BLaER1 (cell line): ENCODE measurements around the gene RHOB.
"Not testable (repeated sequence)": the region's sequence is repeated elsewhere in the genome, so short reads cannot be mapped to it uniquely, and the experiment has no call there.

Source experiments
- H3K27ac ChIP-seq: shearing (Covaris generic); formaldehyde crosslinking; 2 replicates; pipeline ENCODE4 v1.8.1; 2022
- H3K27me3 ChIP-seq: shearing (Covaris generic); formaldehyde crosslinking; 2 replicates; pipeline ENCODE4 v1.8.1; 2022
- H3K36me3 ChIP-seq: shearing (Covaris generic); formaldehyde crosslinking; 2 replicates; pipeline ENCODE4 v1.8.1; 2022
- H3K4me1 ChIP-seq: shearing (Covaris generic); formaldehyde crosslinking; 2 replicates; pipeline ENCODE4 v1.8.1; 2022
- H3K4me2 ChIP-seq: shearing (Covaris generic); formaldehyde crosslinking; 2 replicates; pipeline ENCODE4 v1.8.1; 2022
- H3K4me3 ChIP-seq: shearing (Covaris generic); formaldehyde crosslinking; 2 replicates; pipeline ENCODE4 v1.8.1; 2022
- H3K9ac ChIP-seq: shearing (Covaris generic); formaldehyde crosslinking; 2 replicates; pipeline ENCODE4 v1.8.1; 2022
- H3K9me3 ChIP-seq: shearing (Covaris generic); formaldehyde crosslinking; 2 replicates; pipeline ENCODE4 v1.8.1; 2022
- H4K20me1 ChIP-seq: shearing (Covaris generic); formaldehyde crosslinking; 2 replicates; pipeline ENCODE4 v1.8.1; 2022
- Cebpa-rat ChIP-seq: shearing (Covaris generic); IDR thresholded peaks from 2 replicates; pipeline ENCODE4 v1.8.1; 2022

The RHOB gene

DNA sequence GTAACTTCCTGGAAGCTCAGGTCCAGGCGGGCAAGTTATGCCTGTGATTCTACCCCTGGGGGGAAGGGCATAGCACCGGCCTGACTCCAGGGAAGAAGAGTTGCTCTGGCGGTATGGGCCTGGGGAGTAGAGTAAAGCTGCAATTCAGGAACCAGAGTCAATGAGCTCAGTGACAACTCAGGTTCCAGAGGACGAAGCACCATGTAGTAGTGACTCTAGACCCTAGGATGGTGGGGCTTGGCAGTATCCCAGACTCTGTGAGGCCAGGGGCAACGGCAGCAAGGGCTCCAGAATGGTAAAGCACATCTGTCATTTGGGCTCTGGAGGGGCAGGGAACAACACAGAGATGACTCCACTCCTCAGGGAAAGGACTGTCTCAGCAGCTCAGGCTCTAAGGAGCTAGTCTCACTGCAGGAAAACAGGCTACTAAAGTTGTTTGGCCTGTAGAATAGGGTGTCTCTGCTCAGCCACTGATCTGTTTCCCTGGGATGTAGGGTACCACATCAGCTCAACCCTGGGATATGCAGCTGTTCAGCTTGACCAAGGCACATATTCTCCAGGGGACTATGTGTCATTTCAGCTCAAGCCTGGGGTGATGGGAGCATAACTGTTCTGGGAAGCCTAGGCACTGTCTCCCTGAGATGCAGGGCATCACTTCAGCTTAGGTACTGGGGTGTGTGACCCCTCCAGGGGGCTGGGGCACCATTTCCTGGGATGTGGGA, 36.2 kb upstream of the RHOB start:
- Histone ChIP-seq H3K4me2 (no peak overlapping the region), H3K27ac (no peak overlapping the region)
- no peak for TF ChIP-seq Cebpa-rat

GRCh38 chr2:20411361-20411894, 35.4 kb upstream of the RHOB start:
- Histone ChIP-seq H3K4me3 (no peak overlapping the region), H3K4me1 (peaks cover 12% of the 10 kb centered on the region), H3K9me3 (peaks cover 42% of the 10 kb centered on the region), H3K36me3 (no peaks in the 10 kb centered on the region), H3K9ac (no peak overlapping the region), H4K20me1 (no peaks in the 10 kb centered on the region), H3K4me2 (no peak overlapping the region), H3K27me3 (no peaks in the 10 kb centered on the region), H3K27ac (no peak overlapping the region)
- no peak for TF ChIP-seq Cebpa-rat

More for the DNA sequence above, 36.2 kb upstream of the RHOB start:
- H3K9me3 ChIP-seq: peaks cover 42% of the 10 kb centered on the region
- no peaks in the 10 kb centered on the region for H3K27me3 ChIP-seq
- peaks cover 5% of the 10 kb centered on the region for H3K4me1 ChIP-seq
- no peaks in the 10 kb centered on the region for H4K20me1 ChIP-seq
- H3K36me3 ChIP-seq: no peaks in the 10 kb centered on the region
- no peak overlapping the region for H3K4me3 ChIP-seq
- H3K9ac ChIP-seq: no peak overlapping the region

DNA sequence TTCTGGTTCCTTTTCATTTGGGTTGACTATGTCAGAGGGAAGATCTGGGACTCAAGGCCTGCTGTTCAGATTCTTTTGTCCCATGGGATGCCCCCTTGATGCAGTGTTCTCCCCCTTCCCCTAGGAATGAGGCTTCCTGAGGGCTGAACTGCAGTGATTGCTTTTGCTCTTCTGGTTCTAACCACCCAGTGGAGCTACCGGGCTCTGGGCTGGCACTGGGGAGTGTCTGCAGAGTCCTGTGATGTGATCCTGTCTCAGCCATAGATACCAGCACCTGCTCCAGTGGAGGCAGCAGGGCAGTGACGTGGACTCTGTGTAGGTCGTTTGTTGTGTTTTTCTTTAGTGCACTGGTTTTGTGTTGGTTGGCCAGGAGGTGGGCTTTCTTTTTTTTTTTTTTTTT, 32.1 kb upstream of the RHOB start:
- Histone ChIP-seq H3K4me3 (no peak overlapping the region), H3K27ac (no peak overlapping the region), H3K4me1 (peaks cover 23% of the 10 kb centered on the region), H3K9me3 (peaks cover 22% of the 10 kb centered on the region), H3K27me3 (no peaks in the 10 kb centered on the region), H3K4me2 (no peak overlapping the region), H4K20me1 (no peaks in the 10 kb centered on the region), H3K36me3 (no peaks in the 10 kb centered on the region), H3K9ac (no peak overlapping the region)
- no peak for TF ChIP-seq Cebpa-rat

DNA sequence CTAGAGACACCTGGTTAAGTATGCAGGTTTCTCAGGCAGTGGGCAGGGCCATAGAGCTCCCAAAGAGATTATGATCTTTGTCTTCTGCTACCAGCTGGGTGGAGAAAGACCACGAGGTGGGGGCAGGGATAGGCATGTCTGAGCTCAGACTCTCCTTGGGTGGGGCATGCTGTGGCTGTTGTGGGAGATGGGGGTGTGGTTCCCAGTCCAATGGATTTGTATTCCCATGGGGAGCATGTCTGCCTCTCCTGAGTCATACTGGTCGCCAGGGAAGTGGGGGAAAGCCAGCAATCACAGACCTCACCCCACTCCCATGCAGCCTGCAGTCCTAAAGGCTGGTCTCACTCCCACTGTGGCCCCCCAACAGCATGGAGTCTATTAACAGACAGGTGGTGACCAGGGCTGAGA, 31.4 kb upstream of the RHOB start:
- no peak for TF ChIP-seq Cebpa-rat
- Histone ChIP-seq H4K20me1 (no peaks in the 10 kb centered on the region), H3K4me2 (peak overlapping the region; percentile 37), H3K9ac (no peak overlapping the region), H3K27ac (no peak overlapping the region), H3K36me3 (no peaks in the 10 kb centered on the region), H3K4me3 (no peak overlapping the region), H3K9me3 (peaks cover 15% of the 10 kb centered on the region), H3K27me3 (no peaks in the 10 kb centered on the region), H3K4me1 (peaks cover 23% of the 10 kb centered on the region)

GRCh38 chr2:20416723-20417122, 30.2 kb upstream of the RHOB start:
- Histone ChIP-seq H3K4me1 (peaks cover 23% of the 10 kb centered on the region), H3K36me3 (no peaks in the 10 kb centered on the region), H3K9me3 (peaks cover 9% of the 10 kb centered on the region; the same call in 1 of the 2 replicates), H4K20me1 (no peaks in the 10 kb centered on the region), H3K27ac (no peak overlapping the region), H3K9ac (no peak overlapping the region), H3K27me3 (no peaks in the 10 kb centered on the region), H3K4me3 (no peak overlapping the region), H3K4me2 (peak overlapping the region; percentile 41)
- no peak for TF ChIP-seq Cebpa-rat

- peaks cover 23% of the 10 kb centered on the region for H3K4me1 ChIP-seq
- H3K27ac ChIP-seq, H3K9ac ChIP-seq, H3K9me3 ChIP-seq, H3K27me3 ChIP-seq, H4K20me1 ChIP-seq, H3K4me3 ChIP-seq, H3K36me3 ChIP-seq: not testable (repeated sequence)
- H3K4me2 ChIP-seq: peak overlapping the region; percentile 41
These were observed 29.5 kb upstream of the RHOB start for GRCh38 chr2:20417230-20417821.

- H4K20me1 ChIP-seq: no peaks in the 10 kb centered on the region
- no peak overlapping the region for H3K9ac ChIP-seq
- no peak overlapping the region for H3K4me2 ChIP-seq
- no peak overlapping the region for H3K4me3 ChIP-seq
- peaks cover 23% of the 10 kb centered on the region for H3K4me1 ChIP-seq
- no peak overlapping the region for H3K27ac ChIP-seq
- H3K27me3 ChIP-seq: no peaks in the 10 kb centered on the region
- H3K36me3 ChIP-seq: no peaks in the 10 kb centered on the region
- no peak for TF ChIP-seq Cebpa-rat
- H3K9me3 ChIP-seq: peaks cover 5% of the 10 kb centered on the region; the same call in 1 of the 2 replicates
These were observed 28.4 kb upstream of the RHOB start for GRCh38 chr2:20418519-20418918.

- peaks cover 29% of the 10 kb centered on the region for H3K4me1 ChIP-seq
These were observed 27.8 kb upstream of the RHOB start for GRCh38 chr2:20419007-20419576.

DNA sequence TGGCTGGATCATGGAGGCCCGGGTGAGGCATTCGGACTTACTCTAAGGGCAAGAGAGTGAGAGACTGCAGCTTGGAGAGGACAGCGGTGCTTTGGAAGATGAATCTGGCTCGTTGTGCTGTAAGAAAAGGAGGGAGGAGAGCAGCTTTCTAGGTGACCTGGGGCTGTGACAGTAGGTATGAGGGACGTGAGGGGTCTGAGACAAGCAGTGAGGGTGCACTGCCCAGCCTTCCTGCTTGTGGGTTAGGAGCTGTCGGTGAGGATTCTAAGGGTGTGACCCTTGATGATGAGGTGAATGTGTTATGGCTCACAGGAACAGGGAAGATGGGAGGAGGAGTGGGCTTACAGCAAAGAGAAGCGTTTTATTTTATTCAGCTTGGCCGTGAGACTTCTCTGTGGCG, 27.1 kb upstream of the RHOB start:
- H3K4me3 ChIP-seq: no peak overlapping the region
- H3K4me1 ChIP-seq: peaks cover 36% of the 10 kb centered on the region
- H3K27me3 ChIP-seq: no peaks in the 10 kb centered on the region
- no peak for TF ChIP-seq Cebpa-rat
- H3K36me3 ChIP-seq: no peaks in the 10 kb centered on the region
- H3K9ac ChIP-seq: no peak overlapping the region
- H3K9me3 ChIP-seq: peaks cover 3% of the 10 kb centered on the region; the same call in 1 of the 2 replicates
- H4K20me1 ChIP-seq: no peaks in the 10 kb centered on the region
- no peak overlapping the region for H3K27ac ChIP-seq
- H3K4me2 ChIP-seq: no peak overlapping the region

More at GRCh38 chr2:20419007-20419576, 27.8 kb upstream of the RHOB start:
- Histone ChIP-seq H3K36me3 (no peaks in the 10 kb centered on the region), H3K27me3 (no peaks in the 10 kb centered on the region), H3K9ac (no peak overlapping the region), H3K9me3 (peaks cover 5% of the 10 kb centered on the region; the same call in 1 of the 2 replicates), H3K4me3 (no peak overlapping the region), H3K4me2 (no peak overlapping the region), H4K20me1 (no peaks in the 10 kb centered on the region), H3K27ac (no peak overlapping the region)
- no peak for TF ChIP-seq Cebpa-rat
